CD4-positive, alpha-beta memory T cell (primary cell): ENCODE data around the gene SIL1. TPM values are rescaled to one million over a fixed set of nuclear protein-coding genes. Genes with fewer than 3 reads are reported as not detected.
A peak's percentile ranks its signal among the peaks of the same experiment; 100 is the strongest.

Experiments
- CTCF ChIA-PET: fragments of 350-600 bp; sonication (Branson Sonifier 250); formaldehyde crosslinking; loops from one replicate; lab custom pipeline; 2021; ENCODE audit warnings: inconsistent platforms; ENCODE audit not compliant: partially characterized antibody; lab: Charles Lee
- POLR2A ChIA-PET: fragments of 350-600 bp; sonication (Branson Sonifier 250); formaldehyde crosslinking; loops from one replicate; lab custom pipeline; 2021; ENCODE audit not compliant: partially characterized antibody; lab: Charles Lee
- DNase-seq, 5 donors: peaks; one replicate each; pipeline versions ENCODE4 v3.0.0 to v3.0.0-alpha.2; 2020 to 2022; ENCODE audit warnings: mixed read lengths in 1 of 5
- H3K27ac ChIP-seq: one replicate; pipeline ENCODE4 v1.7.0; 2013; ENCODE audit warnings: low read depth, low read length
- H3K27me3 ChIP-seq: 2 replicates; pipeline ENCODE4 v1.7.0; 2013; ENCODE audit warnings: mild to moderate bottlenecking, low read length, moderate library complexity; ENCODE audit not compliant: insufficient read depth
- H3K36me3 ChIP-seq: 2 replicates; pipeline ENCODE4 v1.7.0; 2013; ENCODE audit warnings: mild to moderate bottlenecking, low read length, moderate library complexity; ENCODE audit not compliant: insufficient read depth
- H3K4me1 ChIP-seq: 2 replicates; pipeline ENCODE4 v1.7.0; 2013; ENCODE audit warnings: mild to moderate bottlenecking, low read length, moderate library complexity; ENCODE audit not compliant: insufficient read depth
- H3K4me3 ChIP-seq, 2 donors: one replicate each; pipeline ENCODE4 v1.7.0; 2013; ENCODE audit warnings: low read length in 2 of 2, mild to moderate bottlenecking in 1 of 2
- H3K9me3 ChIP-seq, 2 donors: one replicate each; pipeline ENCODE4 v1.7.0; 2013; ENCODE audit warnings: low read length in 2 of 2, control low read depth in 1 of 2; ENCODE audit not compliant: control insufficient read depth in 1 of 2
- H3K27ac Mint-ChIP-seq, 7 donors: one replicate each; pipeline ENCODE4 v1.8.0; 2020 to 2021; ENCODE audit warnings: mixed read lengths in 7 of 7, mild to moderate bottlenecking in 6 of 7, inconsistent platforms in 3 of 7, moderate library complexity in 3 of 7
- H3K27me3 Mint-ChIP-seq, 2 donors: one replicate each; pipeline ENCODE4 v1.8.0; 2020 to 2021; ENCODE audit warnings: mixed read lengths in 2 of 2
- H3K36me3 Mint-ChIP-seq, 2 donors: one replicate each; pipeline ENCODE4 v1.8.0; 2020 to 2021; ENCODE audit warnings: mixed read lengths in 2 of 2, inconsistent platforms in 1 of 2, mild to moderate bottlenecking in 1 of 2
- H3K4me1 Mint-ChIP-seq, 4 donors: one replicate each; pipeline ENCODE4 v1.8.0; 2020 to 2021; ENCODE audit warnings: mixed read lengths in 4 of 4, mild to moderate bottlenecking in 1 of 4
- H3K4me3 Mint-ChIP-seq, 8 donors: one replicate each; pipeline ENCODE4 v1.8.0; 2020 to 2021; ENCODE audit warnings: mixed read lengths in 8 of 8, mild to moderate bottlenecking in 7 of 8, moderate library complexity in 6 of 8, inconsistent platforms in 3 of 8
- H3K9me3 Mint-ChIP-seq, 8 donors: one replicate each; pipeline ENCODE4 v1.8.0; 2020 to 2021; ENCODE audit warnings: mixed read lengths in 8 of 8, mild to moderate bottlenecking in 5 of 8, inconsistent platforms in 3 of 8, moderate library complexity in 1 of 8
- intact Hi-C: fragments of 100-400 bp; cut with micrococcal nuclease; formaldehyde crosslinking; loops from one replicate; pipeline ENCODE4 v1.15.1; 2023
- polyA plus RNA-seq, 2 donors: library from polyadenylated mRNA; unstranded; fragments of 300-500 nt; fragmentation: Illumina TruSeq; gene quantifications; one replicate each; pipeline ENCODE4 v1.2.3, GENCODE V29; 2021
- total RNA-seq, 2 experiments: library from RNA; stranded (reverse); gene quantifications; one replicate each; pipeline ENCODE4 v1.2.3, GENCODE V29; 2021

Gene SIL1
- total and polyA plus RNA-seq, 4 experiments from 2014 or later = 12.2 to 16.7 (median 14.4) TPM

DNA sequence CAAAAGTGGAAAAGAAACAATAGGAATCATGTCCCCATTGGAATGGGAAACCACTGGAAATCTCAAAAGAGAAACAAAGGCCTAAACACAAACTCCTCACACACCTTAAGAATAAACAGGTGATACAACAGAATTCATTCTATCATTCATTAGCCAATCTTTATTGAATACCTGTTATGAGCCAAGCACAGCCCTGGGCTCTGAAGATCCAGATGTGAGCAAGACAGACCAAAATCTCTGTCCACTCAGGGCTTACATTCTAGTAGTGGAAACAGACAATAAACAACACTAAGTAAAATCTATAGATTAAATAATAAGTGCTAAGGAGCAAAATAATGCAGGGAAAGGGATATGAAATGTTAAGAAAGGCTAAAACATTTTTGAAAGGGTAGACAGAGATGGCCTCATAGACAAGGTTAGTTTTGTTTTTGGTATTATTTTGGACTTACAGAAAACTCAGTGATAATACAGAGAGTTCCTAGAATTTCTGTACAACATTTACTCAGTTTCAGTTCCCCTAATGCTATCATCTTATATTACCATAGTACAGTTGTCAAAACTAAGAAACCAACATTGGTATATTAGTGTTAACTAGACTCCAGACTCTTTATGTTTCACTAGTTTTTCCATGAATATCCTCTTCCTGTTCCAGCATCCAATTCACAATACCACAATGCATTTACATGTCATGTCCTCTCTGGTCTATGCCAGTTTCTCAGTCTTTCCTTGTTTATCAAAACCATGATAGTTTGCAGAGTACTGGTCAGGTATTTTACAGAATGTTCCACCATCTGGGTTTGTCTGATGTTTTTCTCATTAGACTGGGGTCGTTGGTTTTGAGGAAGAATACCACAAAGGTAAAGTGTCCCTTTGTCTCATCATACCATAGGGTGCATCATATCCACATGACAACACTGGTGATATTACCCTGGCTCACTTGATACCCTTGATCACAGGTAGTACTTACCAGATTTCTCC, 103.7 kb downstream of the SIL1 start:
- Mint-ChIP-seq H3K9me3 (no peaks in the 10 kb centered on the region), H3K36me3 (peaks cover 0 to 8% of the 10 kb centered on the region in 2 donors), H3K27ac (peak overlapping the region in 1 of 7 donors; percentile 43), H3K27me3 (no peaks in the 10 kb centered on the region), H3K4me3 (no peak overlapping the region), H3K4me1 (peaks cover 0 to 3% (median under 1%) of the 10 kb centered on the region in 4 donors)
- no peak overlapping the region for H3K4me3 ChIP-seq
- no peaks in the 10 kb centered on the region for H3K36me3 ChIP-seq
- ChIA-PET CTCF (no interaction called here), POLR2A (no interaction called here)
- no peaks in the 10 kb centered on the region for H3K4me1 ChIP-seq
- DNase-seq = no peak
- no peak overlapping the region for H3K27ac ChIP-seq
- intact Hi-C loops = no loop called here
- no peaks in the 10 kb centered on the region for H3K27me3 ChIP-seq
- no peaks in the 10 kb centered on the region for H3K9me3 ChIP-seq

DNA sequence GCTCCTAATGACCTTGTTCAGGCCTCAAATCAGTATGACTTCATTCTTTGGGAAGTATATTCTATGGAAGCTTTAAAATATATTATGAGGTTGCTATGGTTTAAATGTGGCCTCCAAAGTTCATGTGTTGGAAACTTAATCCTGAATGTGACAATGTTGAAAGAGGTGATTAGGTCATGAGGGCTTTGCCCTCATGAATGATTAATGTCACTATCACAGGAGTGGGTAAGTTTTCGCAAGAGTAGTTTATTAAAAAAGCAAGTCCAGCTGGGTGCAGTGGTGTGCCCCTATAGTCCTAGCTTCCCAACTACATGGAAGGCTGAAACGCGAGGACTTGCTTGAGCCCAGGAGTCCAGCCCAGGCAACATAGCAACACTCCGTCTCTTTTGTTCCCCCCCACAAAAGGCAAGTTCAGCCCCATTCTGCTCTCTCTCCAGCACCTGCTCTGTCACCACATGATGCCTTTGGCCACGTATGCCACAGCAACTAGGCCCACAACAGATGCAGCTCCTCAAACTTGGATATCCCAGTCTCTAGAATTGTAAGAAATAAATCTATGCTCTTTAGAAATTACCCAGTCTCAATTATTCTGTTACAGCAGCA, 105.3 kb downstream of the SIL1 start:
- no peaks in the 10 kb centered on the region for H3K9me3 ChIP-seq
- CTCF ChIA-PET = interaction anchor here (1.1 kb wide), 1 partner anchor 15 kb away, joined by 3 read pairs; no protein-coding TSS in a partner anchor
- no peak for DNase-seq
- Mint-ChIP-seq H3K4me1 (peaks cover 0 to 5% (median 3%) of the 10 kb centered on the region in 4 donors), H3K9me3 (no peaks in the 10 kb centered on the region), H3K27ac (no peak overlapping the region), H3K27me3 (no peaks in the 10 kb centered on the region), H3K4me3 (no peak overlapping the region), H3K36me3 (peaks cover 0 to 6% of the 10 kb centered on the region in 2 donors)
- H3K36me3 ChIP-seq = no peaks in the 10 kb centered on the region
- H3K4me3 ChIP-seq = no peak overlapping the region
- no peak overlapping the region for H3K27ac ChIP-seq
- H3K27me3 ChIP-seq = no peaks in the 10 kb centered on the region
- intact Hi-C loops = no loop called here
- POLR2A ChIA-PET = no interaction called here
- H3K4me1 ChIP-seq = no peaks in the 10 kb centered on the region

DNA sequence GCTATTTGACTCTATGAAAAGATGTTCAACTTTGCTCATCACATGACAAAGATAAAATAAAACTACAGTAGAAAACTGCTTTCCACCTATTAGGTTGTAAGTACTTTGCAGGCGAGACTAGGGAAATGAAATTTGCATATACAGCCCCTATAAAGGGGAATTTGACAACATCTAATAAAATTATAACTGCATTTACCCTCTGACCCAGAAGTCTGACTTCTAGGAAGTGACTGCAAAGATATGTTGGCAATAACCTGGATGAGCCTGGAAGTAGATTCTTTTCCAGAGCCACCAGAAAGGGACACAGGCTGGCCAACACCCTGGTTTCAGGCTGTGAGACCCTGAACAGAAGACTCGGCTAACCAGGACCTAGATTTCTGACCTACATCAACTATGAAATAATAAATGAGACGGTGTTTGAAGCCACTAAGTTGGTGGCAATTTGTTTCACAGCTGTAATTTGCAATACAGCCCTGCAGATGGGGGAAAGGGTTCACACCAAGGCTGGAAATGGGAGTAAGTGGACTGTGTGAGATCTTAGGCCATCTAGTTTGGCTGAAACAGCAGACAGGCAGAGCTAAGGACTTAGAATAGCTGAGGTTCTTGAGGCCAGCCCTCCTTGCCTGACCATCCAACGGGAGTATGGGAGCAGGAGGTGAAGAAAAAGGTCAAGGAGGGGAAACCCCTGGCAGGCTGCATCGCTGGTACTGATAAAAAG, 106.6 kb downstream of the SIL1 start:
- POLR2A ChIA-PET = no interaction called here
- Histone ChIP-seq H3K4me1 (no peaks in the 10 kb centered on the region), H3K4me3 (no peak overlapping the region), H3K36me3 (no peaks in the 10 kb centered on the region), H3K27ac (no peak overlapping the region), H3K27me3 (no peaks in the 10 kb centered on the region), H3K9me3 (no peaks in the 10 kb centered on the region)
- DNase-seq = no peak
- no peak overlapping the region for H3K4me3 Mint-ChIP-seq
- H3K27ac Mint-ChIP-seq = peak overlapping the region in 1 of 7 donors; percentile 17
- peaks cover 0 to 4% (median 0%) of the 10 kb centered on the region in 8 donors for H3K9me3 Mint-ChIP-seq
- H3K4me1 Mint-ChIP-seq = peaks cover 0 to 5% (median 4%) of the 10 kb centered on the region in 4 donors
- CTCF ChIA-PET = no interaction called here
- H3K36me3 Mint-ChIP-seq = peaks cover 0 to 9% of the 10 kb centered on the region in 2 donors
- intact Hi-C loops = no loop called here
- H3K27me3 Mint-ChIP-seq = no peaks in the 10 kb centered on the region

- Histone ChIP-seq H3K4me1 (no peaks in the 10 kb centered on the region), H3K9me3 (no peaks in the 10 kb centered on the region), H3K4me3 (no peak overlapping the region), H3K27ac (no peak overlapping the region), H3K27me3 (no peaks in the 10 kb centered on the region), H3K36me3 (no peaks in the 10 kb centered on the region)
- Mint-ChIP-seq H3K36me3 (peaks cover 0 to 12% of the 10 kb centered on the region in 2 donors), H3K27me3 (no peaks in the 10 kb centered on the region), H3K27ac (no peak overlapping the region), H3K9me3 (peaks cover 0 to 5% (median under 1%) of the 10 kb centered on the region in 8 donors), H3K4me3 (no peak overlapping the region), H3K4me1 (peaks cover 0 to 5% (median 4%) of the 10 kb centered on the region in 4 donors)
- intact Hi-C loops = no loop called here
- ChIA-PET POLR2A (no interaction called here), CTCF (no interaction called here)
- DNase-seq = no peak
These were observed 107.6 kb downstream of the SIL1 start for GRCh38 chr5:139090581-139090980.

DNA sequence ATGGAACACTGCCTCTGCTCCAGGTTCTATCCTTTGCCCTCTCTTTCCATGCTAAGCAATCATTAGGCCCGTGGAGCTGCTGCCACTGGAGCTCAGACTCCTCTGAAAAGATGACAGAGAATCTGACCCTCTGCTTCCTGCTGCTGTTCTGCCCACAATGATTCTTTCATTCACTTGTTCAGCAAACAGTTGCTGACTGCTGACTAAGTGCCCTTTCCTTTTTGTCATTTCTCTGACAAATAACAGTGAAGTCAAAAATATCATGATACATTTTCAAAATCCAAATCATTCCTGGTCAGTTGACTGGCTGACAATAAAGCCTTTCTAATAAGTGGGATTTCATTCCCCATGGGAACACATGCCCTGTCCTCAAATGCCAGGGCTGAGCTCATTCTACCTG, 110.1 kb downstream of the SIL1 start:
- ChIA-PET POLR2A (no interaction called here), CTCF (interaction anchor here (0.6 to 0.9 kb wide), 2 partner anchors 10 to 314 kb away, joined by 3 read pairs; no protein-coding TSS in a partner anchor)
- Histone ChIP-seq H3K36me3 (no peaks in the 10 kb centered on the region), H3K27me3 (no peaks in the 10 kb centered on the region), H3K9me3 (no peaks in the 10 kb centered on the region), H3K4me1 (no peaks in the 10 kb centered on the region), H3K4me3 (no peak overlapping the region), H3K27ac (no peak overlapping the region)
- no peak overlapping the region for H3K27ac Mint-ChIP-seq
- intact Hi-C loops = no loop called here
- DNase-seq = no peak
- peaks cover 0 to 4% (median 3%) of the 10 kb centered on the region in 4 donors for H3K4me1 Mint-ChIP-seq
- no peaks in the 10 kb centered on the region for H3K27me3 Mint-ChIP-seq
- H3K36me3 Mint-ChIP-seq = peaks cover 3 to 21% of the 10 kb centered on the region in 2 donors
- H3K9me3 Mint-ChIP-seq = peaks cover 0 to 11% (median 4%) of the 10 kb centered on the region in 8 donors
- H3K4me3 Mint-ChIP-seq = no peak overlapping the region

DNA sequence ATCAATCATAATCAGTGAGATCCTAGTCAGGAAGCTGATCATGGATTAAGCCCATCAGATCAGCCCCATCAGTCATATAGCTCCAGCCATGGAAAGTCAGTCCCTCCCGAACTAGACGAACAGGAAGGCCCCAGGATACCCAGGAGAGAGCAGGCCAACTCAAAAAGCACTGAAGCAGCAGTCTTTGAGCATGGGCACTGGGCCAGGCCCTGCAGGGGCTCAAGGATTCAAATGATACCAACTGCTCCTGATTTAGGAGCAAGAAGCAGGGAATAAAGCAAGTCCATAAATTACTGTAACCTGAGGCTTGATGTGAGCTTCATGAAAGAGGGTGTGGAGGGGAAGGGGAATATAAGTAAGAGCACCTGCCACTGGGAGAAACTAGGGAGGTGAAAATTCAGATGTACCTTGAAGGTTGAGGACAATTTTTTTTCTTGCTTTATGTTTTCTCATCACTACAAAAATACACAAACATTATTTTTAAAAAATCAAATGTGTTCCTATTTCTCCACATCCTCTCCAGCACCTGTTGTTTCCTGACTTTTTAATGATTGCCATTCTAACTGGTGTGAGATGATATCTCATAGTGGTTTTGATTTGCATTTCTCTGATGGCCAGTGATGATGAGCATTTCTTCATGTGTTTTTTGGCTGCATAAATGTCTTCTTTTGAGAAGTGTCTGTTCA, 115.2 kb downstream of the SIL1 start:
- H3K36me3 ChIP-seq = no peaks in the 10 kb centered on the region
- H3K27ac ChIP-seq = no peak overlapping the region
- intact Hi-C loops = no loop called here
- peaks cover 0 to 3% (median 0%) of the 10 kb centered on the region in 4 donors for H3K4me1 Mint-ChIP-seq
- H3K4me1 ChIP-seq = no peaks in the 10 kb centered on the region
- no peaks in the 10 kb centered on the region for H3K9me3 ChIP-seq
- ChIA-PET CTCF (no interaction called here), POLR2A (no interaction called here)
- H3K27me3 Mint-ChIP-seq = no peaks in the 10 kb centered on the region
- H3K36me3 Mint-ChIP-seq = peaks cover 6 to 21% of the 10 kb centered on the region in 2 donors
- H3K9me3 Mint-ChIP-seq = peaks cover 0 to 11% (median 5%) of the 10 kb centered on the region in 8 donors
- no peak overlapping the region for H3K4me3 ChIP-seq
- no peak overlapping the region for H3K4me3 Mint-ChIP-seq
- H3K27me3 ChIP-seq = no peaks in the 10 kb centered on the region
- H3K27ac Mint-ChIP-seq = no peak overlapping the region
- no peak for DNase-seq
